ENCODE measurements around the gene PLBD2. TPM values are rescaled to one million over a fixed set of nuclear protein-coding genes. Genes with fewer than 3 reads are reported as not detected.

The PLBD2 gene
- total RNA-seq, 1 donor from 2014 or later: 5.7 TPM

GRCh38 chr12:113409462-113410124 is 51.2 kb downstream of the PLBD2 start:
- no peak for FAIRE-seq
- no peak for DNase-seq (ENCODE audit: low spot score in 2 of 2)

- FAIRE-seq: no peak
- DNase-seq (ENCODE audit: low spot score in 2 of 2): no peak
Observed at GRCh38 chr12:113413488-113413939, 55.1 kb downstream of the PLBD2 start.

- FAIRE-seq: no peak
- no peak for DNase-seq (ENCODE audit: low spot score in 2 of 2)
Observed at GRCh38 chr12:113414519-113415038, 56.2 kb downstream of the PLBD2 start.

- DNase-seq (ENCODE audit: low spot score in 2 of 2) (no peak), FAIRE-seq (no peak)
Observed at GRCh38 chr12:113416091-113416754, 57.8 kb downstream of the PLBD2 start.

DNA sequence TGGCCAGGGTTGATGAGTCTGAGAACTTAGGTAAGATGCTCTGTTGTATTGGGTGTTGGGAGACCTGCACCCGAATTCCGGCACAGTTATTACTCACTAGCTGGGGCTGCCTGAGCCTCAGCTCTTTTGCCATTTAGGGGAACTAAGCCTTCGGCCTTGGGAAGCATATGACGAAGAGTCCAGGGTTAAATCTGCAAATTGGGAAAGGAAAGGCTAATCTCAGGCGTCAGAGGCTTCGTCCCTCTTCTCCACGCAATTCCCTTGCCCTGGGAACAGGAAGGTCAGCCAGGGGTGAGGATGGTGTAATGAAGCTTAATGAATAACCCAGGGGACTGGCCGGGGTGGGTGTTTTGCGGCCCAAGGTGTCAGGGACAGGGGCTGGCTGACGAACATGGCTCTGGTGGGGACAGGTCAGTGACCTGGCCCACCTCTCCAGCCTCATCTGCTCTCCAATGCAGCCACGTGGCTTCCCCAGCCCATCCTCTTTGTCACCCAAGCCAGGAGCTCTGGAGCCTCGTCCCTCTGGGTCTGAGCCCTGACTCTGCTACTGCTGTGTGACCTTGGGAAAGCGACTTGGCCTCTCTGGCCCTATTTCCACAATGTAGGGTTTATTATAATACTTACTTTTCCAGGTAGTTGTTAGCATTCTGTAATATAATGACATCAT is 60.0 kb downstream of the PLBD2 start:
- FAIRE-seq (no peak), DNase-seq (ENCODE audit: low spot score in 2 of 2) (no peak)

GRCh38 chr12:113420996-113421595 is 62.7 kb downstream of the PLBD2 start:
- DNase-seq (ENCODE audit: low spot score in 2 of 2) (no peak), FAIRE-seq (no peak)

DNA sequence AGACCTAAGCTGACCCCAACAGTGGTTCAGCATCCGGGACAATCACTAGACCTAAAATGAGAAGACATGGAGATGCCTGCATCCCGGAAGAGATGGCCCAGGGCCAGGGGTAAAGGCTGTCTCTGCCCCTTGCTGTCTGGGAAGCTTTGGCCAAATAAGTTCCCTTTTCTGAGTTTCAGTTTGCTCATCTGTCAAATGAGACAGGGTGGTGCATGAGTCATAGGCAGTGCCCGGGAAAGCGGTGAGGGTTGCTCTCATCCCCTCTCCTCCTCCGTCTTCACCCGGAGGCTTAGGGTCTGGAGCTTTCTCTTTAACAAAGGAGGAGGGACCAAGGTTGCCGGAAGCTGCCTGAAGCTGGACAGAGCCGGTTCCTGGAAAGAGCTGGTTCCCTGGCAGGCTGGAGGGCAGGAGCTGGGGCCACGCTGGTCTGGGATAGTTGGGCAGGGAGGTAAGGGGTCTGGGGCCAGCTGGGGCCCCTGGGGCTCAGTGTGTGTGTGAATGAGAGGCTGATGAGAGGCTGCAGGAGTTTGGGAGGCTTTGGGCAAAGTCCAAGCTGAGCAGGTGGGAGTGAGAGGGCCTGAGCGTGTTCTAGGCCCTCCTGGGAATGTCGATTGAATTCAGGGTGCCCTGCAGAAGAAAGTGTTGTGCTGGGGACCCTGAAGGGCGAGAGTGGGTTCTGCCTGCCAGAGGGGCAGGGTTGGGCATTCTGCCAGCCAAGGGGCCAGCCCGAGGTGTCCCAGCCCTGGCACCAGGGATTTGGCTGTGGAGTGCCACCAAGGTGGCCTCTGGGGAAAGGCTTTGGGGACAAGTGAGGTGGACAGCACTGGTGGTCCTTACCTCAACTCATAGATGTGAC is 63.9 kb downstream of the PLBD2 start, which contains the start of gene SDSL:
Gene SDSL (plus strand): TSS at position 351 of the 856 bp plus-strand sequence. CDS start 5,603 bp downstream, outside the sequence.
- DNase-seq (ENCODE audit: low spot score in 2 of 2) (peak in 1 of 2 donors; percentile 66), FAIRE-seq (no peak)

GRCh38 chr12:113422886-113423669 is 64.7 kb downstream of the PLBD2 start:
- DNase-seq (ENCODE audit: low spot score in 2 of 2) (no peak), FAIRE-seq (no peak)

DNA sequence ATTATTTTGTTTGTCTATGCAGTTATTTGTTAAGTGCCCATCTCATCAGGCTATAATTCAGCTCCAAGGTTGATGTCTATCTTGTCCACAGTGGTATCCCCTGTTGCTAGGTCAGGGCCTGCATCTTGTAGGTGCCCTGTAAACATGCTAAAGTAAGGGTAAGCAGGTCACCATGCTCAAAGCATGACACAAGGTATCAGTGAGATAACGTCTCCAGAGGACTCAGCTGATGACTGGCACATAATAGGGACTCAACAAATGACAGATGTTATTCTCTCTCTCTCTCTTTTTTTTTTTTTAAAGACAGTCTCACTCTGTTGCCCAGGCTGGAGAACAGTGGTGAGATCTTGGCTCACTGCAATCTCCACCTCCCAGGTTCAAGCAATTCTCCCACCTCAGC is 66.1 kb downstream of the PLBD2 start:
- FAIRE-seq: no peak
- DNase-seq (ENCODE audit: low spot score in 2 of 2): no peak

DNA sequence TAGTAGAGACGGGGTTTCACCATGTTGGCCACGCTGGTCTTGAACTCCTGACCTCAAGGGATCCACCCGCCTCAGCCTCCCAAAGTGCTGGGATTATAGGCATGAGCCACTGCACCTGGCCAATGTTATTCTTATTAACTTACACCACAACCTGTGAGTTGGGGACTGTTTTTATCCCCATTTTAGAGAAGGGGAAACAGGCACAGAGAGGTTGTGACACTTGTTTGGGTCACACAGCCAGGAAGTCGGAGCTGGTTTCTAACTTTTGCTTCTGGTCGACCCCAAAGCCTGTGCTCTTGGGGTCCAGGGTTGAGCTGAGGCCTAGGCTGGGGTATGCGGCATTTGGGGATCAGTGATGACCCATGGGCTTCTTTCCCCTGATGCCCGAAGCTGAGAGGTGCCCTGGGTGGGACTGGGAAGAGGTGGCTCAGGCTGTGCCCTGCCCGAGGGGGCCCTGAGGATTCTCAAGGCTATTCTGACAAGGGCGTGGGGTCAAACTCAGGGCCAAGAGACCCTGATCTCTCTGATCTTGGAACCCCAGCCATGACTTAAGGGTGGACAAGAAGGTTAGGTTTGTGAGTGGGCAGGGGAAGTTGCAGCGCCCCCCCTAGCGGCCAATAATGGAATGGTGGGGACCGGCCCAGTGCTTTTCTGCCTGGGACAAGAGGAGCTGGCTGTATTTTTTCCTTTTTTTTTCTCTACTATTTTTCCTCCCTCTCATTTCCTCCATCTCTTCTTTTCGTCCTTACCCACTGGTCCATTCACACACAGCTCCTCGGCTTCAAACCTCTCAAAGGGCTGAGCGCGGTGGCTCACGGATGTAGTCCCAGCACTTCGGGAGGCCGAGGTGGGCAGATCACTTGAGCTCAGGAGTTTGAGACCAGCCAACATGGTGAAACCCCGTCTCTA is 66.8 kb downstream of the PLBD2 start:
- DNase-seq (ENCODE audit: low spot score in 2 of 2) (peak; percentile 29 to 48), FAIRE-seq (no peak)

- DNase-seq (ENCODE audit: low spot score in 2 of 2) (no peak), FAIRE-seq (no peak)
Observed at GRCh38 chr12:113425960-113426453, 67.6 kb downstream of the PLBD2 start.

DNA sequence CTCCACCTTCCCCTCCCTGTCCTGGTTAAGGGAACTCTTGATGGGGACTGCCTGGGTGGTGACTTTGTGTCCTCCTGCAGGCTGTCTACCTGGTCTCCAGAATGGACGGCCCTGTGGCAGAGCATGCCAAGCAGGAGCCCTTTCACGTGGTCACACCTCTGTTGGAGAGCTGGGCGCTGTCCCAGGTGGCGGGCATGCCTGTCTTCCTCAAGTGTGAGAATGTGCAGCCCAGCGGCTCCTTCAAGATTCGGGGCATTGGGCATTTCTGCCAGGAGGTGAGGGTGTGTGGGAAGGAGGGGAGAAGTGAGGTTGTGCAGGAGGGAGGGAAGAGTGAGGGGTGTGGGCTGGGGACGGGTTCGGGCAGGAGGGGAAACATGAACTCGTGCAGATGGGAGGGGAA is 69.5 kb downstream of the PLBD2 start:
- no peak for FAIRE-seq
- no peak for DNase-seq (ENCODE audit: low spot score in 2 of 2)

- FAIRE-seq: no peak
- no peak for DNase-seq (ENCODE audit: low spot score in 2 of 2)
Observed at GRCh38 chr12:113428482-113428881, 70.1 kb downstream of the PLBD2 start.

DNA sequence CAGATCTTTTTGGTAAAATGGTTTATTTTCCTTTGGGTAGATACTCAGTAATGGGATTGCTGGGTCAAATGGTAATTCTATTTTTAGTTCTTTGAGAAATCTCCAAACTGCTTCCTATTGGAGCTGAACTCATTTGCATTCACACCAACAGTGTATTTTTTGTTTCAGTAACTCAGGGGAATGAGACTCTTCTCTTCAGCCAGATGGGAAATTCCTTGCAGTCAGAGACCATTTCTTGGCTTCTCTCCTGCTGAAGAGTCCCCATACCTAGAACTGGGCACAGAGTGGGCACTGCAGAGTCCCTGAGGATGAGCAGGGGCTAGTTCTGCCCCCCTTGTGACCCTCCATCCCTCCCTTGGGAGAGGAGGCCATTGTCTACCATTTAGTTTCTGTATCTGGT is 74.6 kb downstream of the PLBD2 start:
- DNase-seq (ENCODE audit: low spot score in 2 of 2) (peak; percentile 29 to 33), FAIRE-seq (no peak)

DNA sequence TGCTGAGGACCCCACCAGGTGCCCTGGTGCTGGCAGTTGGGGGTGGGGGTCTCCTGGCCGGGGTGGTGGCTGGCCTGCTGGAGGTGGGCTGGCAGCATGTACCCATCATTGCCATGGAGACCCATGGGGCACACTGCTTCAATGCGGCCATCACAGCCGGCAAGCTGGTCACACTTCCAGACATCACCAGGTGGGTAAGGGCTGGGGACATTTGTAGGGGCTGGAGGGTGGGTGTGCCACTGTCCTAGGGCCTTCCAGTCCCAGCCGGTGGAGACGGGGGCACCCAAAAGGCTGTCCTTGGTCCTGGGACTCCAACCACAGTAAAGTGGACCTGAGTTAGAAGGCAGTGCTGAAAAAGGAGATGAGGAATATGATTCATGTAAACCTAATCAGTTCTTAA is 77.0 kb downstream of the PLBD2 start:
- DNase-seq (ENCODE audit: low spot score in 2 of 2): no peak
- FAIRE-seq: no peak

- FAIRE-seq (no peak), DNase-seq (ENCODE audit: low spot score in 2 of 2) (no peak)
Observed at GRCh38 chr12:113436586-113436985, 78.2 kb downstream of the PLBD2 start.

DNA sequence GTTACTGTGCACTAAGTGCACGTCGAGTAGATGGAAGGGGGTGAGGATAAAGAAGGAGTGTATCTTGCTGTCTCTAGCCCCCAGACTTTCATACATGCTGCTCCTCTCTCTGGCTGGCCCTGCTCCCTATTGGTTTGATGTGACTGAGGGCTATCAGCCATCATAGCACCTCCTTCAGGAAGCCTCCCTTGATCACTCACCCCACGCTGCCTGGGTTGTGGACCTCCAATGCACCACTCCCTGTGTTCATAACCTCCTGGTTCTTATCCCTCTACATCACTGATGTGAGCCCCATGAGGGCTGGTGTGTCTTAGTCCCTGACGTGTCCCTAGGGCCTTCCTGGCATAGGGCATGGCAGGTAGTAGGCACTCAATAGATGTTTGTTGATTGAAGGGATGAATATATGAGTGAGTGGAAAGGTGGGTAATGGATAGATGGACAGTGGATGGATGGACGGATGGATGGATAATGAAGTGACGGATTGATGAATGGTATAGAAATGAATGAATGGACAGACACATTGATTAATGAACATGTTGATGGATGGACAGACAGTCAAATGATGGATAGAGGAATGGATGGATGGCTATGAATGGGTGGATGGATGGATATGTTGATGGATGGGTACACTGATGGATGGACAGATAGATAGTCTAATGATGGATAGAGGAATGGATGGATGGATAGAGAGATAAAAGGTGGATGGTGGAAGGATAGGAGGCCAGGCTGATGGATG is 78.8 kb downstream of the PLBD2 start:
- no peak for FAIRE-seq
- DNase-seq (ENCODE audit: low spot score in 2 of 2): no peak
